GM18858 (cell line): Measurements from ENCODE around the gene IFNA14.
A peak's percentile ranks its signal among the peaks of the same experiment; 100 is the strongest.
"Not testable (repeated sequence)": the region's sequence is repeated elsewhere in the genome, so short reads cannot be mapped to it uniquely, and the experiment has no call there.

Experiments
- ATAC-seq: cut with Tn5 transposase; IDR thresholded peaks from one replicate; pipeline ENCODE4 v1.9.1; 2021; ENCODE audit not compliant: unreplicated experiment

IFNA14 gene

GRCh38 chr9:21217211-21217610 lies 22.6 kb downstream of the IFNA14 start, which contains the start of gene IFNA16:
TSS of gene IFNA16 (minus strand) at chr9:21217311. CDS start at chr9:21217305, 6 bp downstream.
- not testable (repeated sequence) for ATAC-seq

DNA sequence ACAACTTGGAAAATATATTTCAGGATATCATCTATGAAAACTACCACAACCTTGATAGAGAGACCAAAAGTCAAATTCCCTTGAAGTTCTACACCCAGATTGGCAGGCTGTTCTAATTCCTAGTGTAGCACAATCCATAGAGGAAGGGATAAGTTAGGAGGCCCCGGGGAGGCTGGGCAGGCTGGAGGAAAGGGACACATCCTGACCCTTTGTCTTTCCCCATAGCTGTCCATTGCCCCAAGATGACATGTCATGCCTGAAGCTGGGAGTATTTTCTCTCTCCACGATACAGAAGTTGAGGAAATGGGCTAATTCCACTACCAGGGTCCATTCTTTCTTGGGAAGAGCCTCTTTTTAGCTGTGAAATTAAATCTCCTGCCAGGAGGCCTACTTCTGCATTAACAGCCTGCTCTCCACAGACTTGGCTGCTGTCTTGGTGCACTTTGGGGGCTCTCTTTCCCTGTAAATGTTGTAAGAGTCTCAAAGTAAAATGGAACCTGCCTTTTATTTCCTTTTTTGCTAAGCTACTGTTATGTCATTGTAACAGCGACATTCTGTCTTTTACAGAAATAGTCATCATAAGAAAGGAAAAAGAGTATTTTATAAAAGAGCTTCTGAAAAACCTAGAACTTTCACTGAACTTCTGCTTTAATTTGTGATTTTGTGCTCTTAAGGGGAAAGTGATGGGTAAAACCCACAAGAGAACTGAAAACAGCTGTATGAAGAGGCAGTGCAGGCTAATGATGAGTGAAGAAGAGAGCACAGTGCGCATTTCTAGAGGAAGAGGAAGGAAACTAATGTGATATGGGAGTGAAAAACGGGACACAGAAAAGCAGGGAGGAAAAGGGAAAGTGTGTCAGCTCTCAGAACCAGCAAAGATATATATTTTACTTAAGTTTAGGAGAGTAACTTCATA lies 26.1 kb downstream of the IFNA14 start:
- ATAC-seq = peak; percentile 76

DNA sequence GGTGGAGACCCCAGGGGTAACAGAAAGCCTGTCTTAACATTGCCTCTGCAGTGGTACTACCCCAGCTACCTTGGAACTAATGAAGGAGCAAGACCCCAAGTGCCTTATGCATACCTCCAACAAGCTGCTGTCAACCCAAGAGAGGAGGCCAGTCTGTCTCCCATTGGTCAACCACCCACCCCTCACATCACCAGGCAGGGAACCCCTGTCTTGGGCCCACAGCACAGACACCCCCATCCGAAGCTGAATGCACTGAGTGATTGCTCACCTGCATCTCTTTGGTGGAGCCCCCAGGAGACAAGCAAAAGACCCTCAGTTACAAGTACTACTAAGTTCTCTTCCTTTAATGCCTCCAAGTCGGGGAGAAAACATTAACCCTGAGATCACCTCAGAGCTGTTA lies 27.6 kb downstream of the IFNA14 start:
- not testable (repeated sequence) for ATAC-seq

DNA sequence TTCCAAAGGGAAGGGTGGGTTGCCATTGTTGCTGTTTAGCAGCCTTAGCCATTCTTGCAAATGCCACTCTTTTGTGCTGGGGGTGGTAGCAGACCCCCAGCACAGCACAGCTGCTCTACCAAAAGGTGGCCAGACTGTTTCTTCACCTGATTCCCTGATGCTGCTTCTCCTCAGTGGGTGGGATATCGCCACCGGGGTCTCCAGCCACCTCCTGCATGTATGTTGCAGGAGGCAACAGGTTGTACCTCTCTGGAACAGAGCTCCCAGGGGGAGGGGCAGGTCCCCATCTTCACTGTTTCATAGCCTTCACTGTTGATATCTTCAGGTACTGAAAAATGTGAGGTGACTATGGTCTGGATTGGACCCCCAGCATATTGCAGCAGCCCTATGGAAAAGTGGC lies 29.0 kb downstream of the IFNA14 start:
- ATAC-seq = not testable (repeated sequence)

- ATAC-seq = no peak
These were observed 29.5 kb downstream of the IFNA14 start for GRCh38 chr9:21210311-21210710.

- not testable (repeated sequence) for ATAC-seq
These were observed 32.8 kb downstream of the IFNA14 start, which contains the start of gene IFNA10 for GRCh38 chr9:21207043-21207442. TSS of gene IFNA10 (minus strand) at chr9:21207143. CDS start at chr9:21207097, 46 bp downstream.

- no peak for ATAC-seq
These were observed 34.6 kb downstream of the IFNA14 start for GRCh38 chr9:21205204-21205603.

DNA sequence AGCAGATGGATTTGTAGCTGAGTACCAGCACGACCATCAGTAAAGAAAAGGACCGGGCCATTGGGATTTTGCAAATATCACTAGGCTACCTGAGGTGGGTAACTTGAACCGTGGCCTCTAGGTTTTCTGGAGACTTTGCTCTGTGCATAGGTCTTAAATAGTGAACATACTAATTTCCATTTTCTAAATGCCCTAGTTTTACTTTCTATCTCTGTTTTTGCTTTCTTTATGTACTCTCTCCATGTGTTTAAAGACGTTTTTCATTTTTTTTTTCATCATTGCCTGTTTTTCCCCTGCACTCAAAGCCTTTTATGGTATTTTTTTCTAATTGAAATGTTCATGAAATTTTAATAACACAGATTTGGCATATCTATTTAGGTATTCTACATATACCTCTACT lies 37.7 kb downstream of the IFNA14 start, which contains the start of gene IFNA7:
IFNA7 (minus strand) TSS at position 101 of the 400 bp plus-strand sequence; CDS start at position 61, 40 bp downstream.
- not testable (repeated sequence) for ATAC-seq

GRCh38 chr9:21194867-21195776 lies 44.7 kb downstream of the IFNA14 start:
- peak; percentile 84 for ATAC-seq
